SK-N-SH (cell line): ENCODE results near the gene SAXO1. TPM values are rescaled to one million over a fixed set of nuclear protein-coding genes. Genes with fewer than 3 reads are reported as not detected.

ENCODE experiments used
- CTCF ChIA-PET: fragments of 300-600, 350-600 bp; formaldehyde crosslinking; extraction: SDS; loops from one replicate; lab custom pipeline; 2021; lab: Yijun Ruan, JAX
- POLR2A ChIA-PET: fragments of 350-600 bp; sonication (Branson Sonifier 250); formaldehyde crosslinking; extraction: SDS; loops from one replicate; lab custom pipeline; 2020; ENCODE audit warnings: antibody characterized with exemption, inconsistent platforms; lab: Yijun Ruan, JAX
- DNase-seq: peaks from one replicate; pipeline ENCODE4 v3.0.0; 2012
- H2AFZ ChIP-seq: fragments of 200-600 bp; sonication (generic); 2 replicates; pipeline ENCODE4 v1.8.1; 2016; ENCODE audit warnings: antibody characterized with exemption, mild to moderate bottlenecking, low read depth
- H3F3A ChIP-seq: fragments of 200-600 bp; sonication (generic); replicated peaks from 2 replicates; pipeline ENCODE3; 2016; ENCODE audit warnings: antibody characterized with exemption, mild to moderate bottlenecking; ENCODE audit not compliant: insufficient read depth
- H3K27ac ChIP-seq, 2 experiments: fragments of 200-500 bp in 1 of 2; fragments of 200-600 bp in 1 of 2; sonication (Bioruptor generic) in 1 of 2; sonication (generic), shearing (Covaris generic) in 1 of 2; 2 replicates each; pipeline versions ENCODE4 v1.5.1 to v1.6.1; 2014 to 2016; ENCODE audit warnings: low read depth in 2 of 2, inconsistent platforms in 1 of 2, low read length in 1 of 2, mild to moderate bottlenecking in 1 of 2, mixed read lengths in 1 of 2
- H3K27me3 ChIP-seq: fragments of 200-600 bp; sonication (generic), shearing (Covaris generic); 2 replicates; pipeline ENCODE4 v1.6.1; 2016; ENCODE audit warnings: mixed run types; ENCODE audit not compliant: insufficient read depth
- H3K36me3 ChIP-seq, 2 experiments: fragments of 200-500 bp in 1 of 2; fragments of 200-600 bp in 1 of 2; sonication (Bioruptor generic) in 1 of 2; sonication (generic) in 1 of 2; replicated peaks in 1 of 2; 2 replicates each; pipeline versions ENCODE3 to v1.5.1; 2014 to 2016; ENCODE audit warnings: low read length in 1 of 2, mild to moderate bottlenecking in 1 of 2; ENCODE audit not compliant: insufficient read depth in 2 of 2, control insufficient read depth in 1 of 2
- H3K4me1 ChIP-seq, 2 experiments: fragments of 200-500 bp in 1 of 2; fragments of 200-600 bp in 1 of 2; sonication (Bioruptor generic) in 1 of 2; sonication (generic), shearing (Covaris generic) in 1 of 2; 2 replicates each; pipeline versions ENCODE4 v1.5.1 to v1.6.1; 2014 to 2016; ENCODE audit warnings: low read depth in 1 of 2, low read length in 1 of 2, mixed run types in 1 of 2; ENCODE audit not compliant: insufficient read depth in 2 of 2, control insufficient read depth in 1 of 2
- H3K4me2 ChIP-seq: fragments of 200-600 bp; sonication (generic), shearing (Covaris generic); 2 replicates; pipeline ENCODE4 v1.6.1; 2017; ENCODE audit warnings: mixed run types
- H3K4me3 ChIP-seq, 2 experiments: fragments of 200-500 bp in 1 of 2; fragments of 200-600 bp in 1 of 2; sonication (Bioruptor generic) in 1 of 2; sonication (generic), shearing (Covaris generic) in 1 of 2; 2 replicates each; pipeline versions ENCODE4 v1.5.1 to v1.8.1; 2014 to 2016; ENCODE audit warnings: low read depth in 2 of 2, inconsistent platforms in 1 of 2, low read length in 1 of 2, mild to moderate bottlenecking in 1 of 2, mixed read lengths in 1 of 2, moderate library complexity in 1 of 2
- H3K79me2 ChIP-seq: fragments of 200-600 bp; sonication (generic); 2 replicates; pipeline ENCODE4 v1.8.1; 2017; ENCODE audit warnings: mild to moderate bottlenecking; ENCODE audit not compliant: insufficient read depth
- H3K9ac ChIP-seq: fragments of 200-600 bp; sonication (generic); 2 replicates; pipeline ENCODE4 v1.6.1; 2017; ENCODE audit warnings: mixed run types
- H3K9me2 ChIP-seq: fragments of 200-600 bp; sonication (generic); 2 replicates; pipeline ENCODE4 v1.6.1; 2017; ENCODE audit warnings: mixed run types
- H3K9me3 ChIP-seq: fragments of 200-600 bp; sonication (generic); 2 replicates; pipeline ENCODE4 v1.6.1; 2017; ENCODE audit warnings: mixed run types, mild to moderate bottlenecking, moderate library complexity
- H4K20me1 ChIP-seq: fragments of 200-600 bp; sonication (generic); 2 replicates; pipeline ENCODE4 v1.6.1; 2017; ENCODE audit warnings: mild to moderate bottlenecking, mixed run types; ENCODE audit not compliant: insufficient read depth
- CHD2 ChIP-seq: fragments of 150-350 bp; IDR thresholded peaks from 2 replicates; pipeline ENCODE4 v1.6.1; 2018; ENCODE audit warnings: low read length; ENCODE audit not compliant: partially characterized antibody
- CTCF ChIP-seq: fragments of 200-600 bp; sonication (generic); IDR thresholded peaks from 2 replicates; pipeline ENCODE4 v1.6.1; 2017; ENCODE audit warnings: antibody characterized with exemption, mild to moderate bottlenecking, moderate library complexity
- ELF1 ChIP-seq: IDR thresholded peaks from 2 replicates; pipeline ENCODE4 v1.4.0; 2012
- GATA2 ChIP-seq: sonication (generic); formaldehyde crosslinking; IDR thresholded peaks from 2 replicates; pipeline ENCODE4 v1.5.0; 2020; ENCODE audit warnings: mild to moderate bottlenecking, missing genetic modification reagents
- MEF2A ChIP-seq: IDR thresholded peaks from 2 replicates; pipeline ENCODE4 v1.4.0; 2012; ENCODE audit warnings: low read depth, borderline replicate concordance
- MXI1 ChIP-seq: IDR thresholded peaks from 2 replicates; pipeline ENCODE4 v1.6.1; 2012; ENCODE audit warnings: mild to moderate bottlenecking, low read depth, low read length, improper control_type of control experiment
- NFIC ChIP-seq: IDR thresholded peaks from 2 replicates; pipeline ENCODE4 v1.4.0; 2012; ENCODE audit warnings: borderline replicate concordance
- RFX5 ChIP-seq: IDR thresholded peaks from 2 replicates; pipeline ENCODE4 v1.6.1; 2012; ENCODE audit warnings: mild to moderate bottlenecking, improper control_type of control experiment, low read length
- SIN3A ChIP-seq: IDR thresholded peaks from 2 replicates; pipeline ENCODE4 v1.6.1; 2012; ENCODE audit warnings: low read depth, mild to moderate bottlenecking, low read length, moderate library complexity, borderline replicate concordance
- TCF12 ChIP-seq: IDR thresholded peaks from 2 replicates; pipeline ENCODE4 v1.4.0; 2012
- TEAD4 ChIP-seq: IDR thresholded peaks from 2 replicates; pipeline ENCODE4 v1.4.0; 2012; ENCODE audit warnings: mild to moderate bottlenecking, borderline replicate concordance; ENCODE audit not compliant: insufficient read depth
- WGBS: methylation state at CpG from one replicate; pipeline ENCODE4 v1.1.6; 2017; ENCODE audit warnings: low lambda C conversion rate; 5-methylcytosine and 5-hydroxymethylcytosine counted together
- polyA plus RNA-seq, 3 experiments: library from polyadenylated mRNA; depleted of rRNA; stranded (reverse); fragments of >200 nt; gene quantifications; 2 replicates each; pipeline ENCODE4 v1.2.3, GENCODE V29; 2012
- TF ChIP-seq, protein P1 (sequence below): IDR thresholded peaks from 2 replicates; pipeline ENCODE4 v1.4.0; 2012; ENCODE audit warnings: low read depth, borderline replicate concordance
- TF ChIP-seq, protein P2 (sequence below): IDR thresholded peaks from 2 replicates; pipeline ENCODE4 v1.6.1; 2012; ENCODE audit warnings: mild to moderate bottlenecking, low read depth, low read length, moderate library complexity

The SAXO1 gene
- polyA plus RNA-seq, 1 of the 3 experiments (the other 2 are of a cell fraction), result 0.03 TPM

DNA sequence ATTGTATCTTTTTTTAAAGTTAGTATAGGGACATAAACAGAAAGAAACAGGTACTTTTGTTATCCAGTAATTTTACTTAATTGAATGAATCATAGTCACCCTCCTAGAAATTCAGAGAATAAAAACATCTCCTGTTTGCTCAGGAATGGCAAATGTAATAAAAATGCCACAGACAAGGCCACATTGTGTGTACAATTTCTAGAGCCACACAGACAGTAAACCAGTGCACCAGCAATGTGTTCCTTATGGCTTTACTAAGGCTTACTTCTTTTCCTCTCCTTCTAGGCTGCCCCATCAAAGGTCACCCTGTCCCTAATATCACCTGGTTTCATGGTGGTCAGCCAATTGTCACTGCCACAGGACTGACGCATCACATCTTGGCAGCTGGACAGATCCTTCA lies 145.5 kb downstream of the SAXO1 start:
- Histone ChIP-seq H3K4me2 (no peak overlapping the region), H3K36me3 (peaks cover 5 to 59% of the 10 kb centered on the region in 2 experiments), H3K27me3 (no peaks in the 10 kb centered on the region), H3K27ac (no peak overlapping the region), H3K4me3 (no peak overlapping the region), H3F3A (peaks cover 6% of the 10 kb centered on the region), H4K20me1 (no peaks in the 10 kb centered on the region), H3K4me1 (peaks cover 13 to 34% of the 10 kb centered on the region in 2 experiments; a peak in 3 of 4 replicates), H3K9ac (no peak overlapping the region), H3K9me3 (no peaks in the 10 kb centered on the region), H2AFZ (no peak overlapping the region), H3K79me2 (no peaks in the 10 kb centered on the region), H3K9me2 (no peaks in the 10 kb centered on the region)
- no CpG with 5 or more reads among the region's 1 CpG for WGBS
- POLR2A ChIA-PET, result no interaction called here
- TF ChIP-seq CTCF, result no peak
- no peak for TF ChIP-seq SIN3A
- no peak for TF ChIP-seq GATA2 (CRISPR knock-in tag)
- TF ChIP-seq, protein P1, sequence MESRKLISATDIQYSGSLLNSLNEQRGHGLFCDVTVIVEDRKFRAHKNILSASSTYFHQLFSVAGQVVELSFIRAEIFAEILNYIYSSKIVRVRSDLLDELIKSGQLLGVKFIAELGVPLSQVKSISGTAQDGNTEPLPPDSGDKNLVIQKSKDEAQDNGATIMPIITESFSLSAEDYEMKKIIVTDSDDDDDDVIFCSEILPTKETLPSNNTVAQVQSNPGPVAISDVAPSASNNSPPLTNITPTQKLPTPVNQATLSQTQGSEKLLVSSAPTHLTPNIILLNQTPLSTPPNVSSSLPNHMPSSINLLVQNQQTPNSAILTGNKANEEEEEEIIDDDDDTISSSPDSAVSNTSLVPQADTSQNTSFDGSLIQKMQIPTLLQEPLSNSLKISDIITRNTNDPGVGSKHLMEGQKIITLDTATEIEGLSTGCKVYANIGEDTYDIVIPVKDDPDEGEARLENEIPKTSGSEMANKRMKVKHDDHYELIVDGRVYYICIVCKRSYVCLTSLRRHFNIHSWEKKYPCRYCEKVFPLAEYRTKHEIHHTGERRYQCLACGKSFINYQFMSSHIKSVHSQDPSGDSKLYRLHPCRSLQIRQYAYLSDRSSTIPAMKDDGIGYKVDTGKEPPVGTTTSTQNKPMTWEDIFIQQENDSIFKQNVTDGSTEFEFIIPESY, result no peak
- TF ChIP-seq, protein P2, sequence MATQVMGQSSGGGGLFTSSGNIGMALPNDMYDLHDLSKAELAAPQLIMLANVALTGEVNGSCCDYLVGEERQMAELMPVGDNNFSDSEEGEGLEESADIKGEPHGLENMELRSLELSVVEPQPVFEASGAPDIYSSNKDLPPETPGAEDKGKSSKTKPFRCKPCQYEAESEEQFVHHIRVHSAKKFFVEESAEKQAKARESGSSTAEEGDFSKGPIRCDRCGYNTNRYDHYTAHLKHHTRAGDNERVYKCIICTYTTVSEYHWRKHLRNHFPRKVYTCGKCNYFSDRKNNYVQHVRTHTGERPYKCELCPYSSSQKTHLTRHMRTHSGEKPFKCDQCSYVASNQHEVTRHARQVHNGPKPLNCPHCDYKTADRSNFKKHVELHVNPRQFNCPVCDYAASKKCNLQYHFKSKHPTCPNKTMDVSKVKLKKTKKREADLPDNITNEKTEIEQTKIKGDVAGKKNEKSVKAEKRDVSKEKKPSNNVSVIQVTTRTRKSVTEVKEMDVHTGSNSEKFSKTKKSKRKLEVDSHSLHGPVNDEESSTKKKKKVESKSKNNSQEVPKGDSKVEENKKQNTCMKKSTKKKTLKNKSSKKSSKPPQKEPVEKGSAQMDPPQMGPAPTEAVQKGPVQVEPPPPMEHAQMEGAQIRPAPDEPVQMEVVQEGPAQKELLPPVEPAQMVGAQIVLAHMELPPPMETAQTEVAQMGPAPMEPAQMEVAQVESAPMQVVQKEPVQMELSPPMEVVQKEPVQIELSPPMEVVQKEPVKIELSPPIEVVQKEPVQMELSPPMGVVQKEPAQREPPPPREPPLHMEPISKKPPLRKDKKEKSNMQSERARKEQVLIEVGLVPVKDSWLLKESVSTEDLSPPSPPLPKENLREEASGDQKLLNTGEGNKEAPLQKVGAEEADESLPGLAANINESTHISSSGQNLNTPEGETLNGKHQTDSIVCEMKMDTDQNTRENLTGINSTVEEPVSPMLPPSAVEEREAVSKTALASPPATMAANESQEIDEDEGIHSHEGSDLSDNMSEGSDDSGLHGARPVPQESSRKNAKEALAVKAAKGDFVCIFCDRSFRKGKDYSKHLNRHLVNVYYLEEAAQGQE, result no peak
- no peak for TF ChIP-seq TEAD4
- TF ChIP-seq CHD2, result no peak
- no peak for TF ChIP-seq MEF2A
- TF ChIP-seq TCF12, result no peak
- TF ChIP-seq MXI1, result no peak
- TF ChIP-seq NFIC, result no peak
- TF ChIP-seq RFX5, result no peak
- TF ChIP-seq ELF1, result no peak
- CTCF ChIA-PET, result no interaction called here
- DNase-seq, result no peak
